HG03039 (cell line): ENCODE data around the gene ANTXR2.
"Not testable (repeated sequence)": the region's sequence is repeated elsewhere in the genome, so short reads cannot be mapped to it uniquely, and the experiment has no call there.

Experiments
- ATAC-seq: cut with Tn5 transposase; IDR thresholded peaks from one replicate; pipeline ENCODE4 v1.9.1; 2021; ENCODE audit warnings: mild to moderate bottlenecking, moderate library complexity; ENCODE audit not compliant: unreplicated experiment

ANTXR2 gene

GRCh38 chr4:79998201-79998600 lies 74.8 kb downstream of the ANTXR2 start:
- no peak for ATAC-seq

DNA sequence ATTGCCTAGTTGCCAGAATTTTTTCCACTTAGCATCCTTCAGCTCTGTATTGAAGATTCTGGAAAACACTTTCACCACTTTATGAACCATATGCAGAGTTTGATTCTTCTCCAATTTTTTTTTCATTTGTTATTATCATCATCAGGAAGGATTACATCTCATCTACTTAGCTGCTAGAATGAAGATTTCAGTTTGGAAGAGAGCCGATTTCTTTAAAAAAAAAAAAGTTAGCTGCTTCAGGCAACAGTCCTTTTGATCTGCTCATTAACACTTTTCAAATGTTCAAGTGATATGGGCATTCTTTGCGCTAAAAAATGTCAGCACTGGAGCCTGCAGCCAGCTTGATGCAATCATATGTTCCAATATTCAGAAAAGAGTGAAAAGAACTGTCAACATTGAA lies 76.2 kb downstream of the ANTXR2 start:
- ATAC-seq = no peak

- no peak for ATAC-seq
These were observed 79.6 kb downstream of the ANTXR2 start for GRCh38 chr4:79993476-79993875.

DNA sequence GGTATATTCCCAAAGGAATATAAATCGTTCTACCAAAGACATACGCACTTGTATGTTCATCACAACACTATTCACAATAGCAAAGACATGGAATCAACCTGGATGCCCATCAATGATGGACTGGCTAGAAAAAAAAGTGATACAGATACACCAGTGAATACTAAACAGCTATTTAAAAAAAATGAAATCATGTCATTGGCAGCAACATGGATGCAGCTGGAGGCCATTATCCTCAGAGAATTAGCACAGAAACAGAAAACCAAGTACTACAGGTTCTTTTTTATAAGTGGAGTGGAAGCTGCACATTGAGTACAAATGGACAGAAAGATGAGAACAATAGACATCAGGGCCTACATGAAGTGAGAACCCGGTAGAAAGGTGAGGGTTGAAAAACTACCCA lies 81.4 kb downstream of the ANTXR2 start:
- no peak for ATAC-seq

DNA sequence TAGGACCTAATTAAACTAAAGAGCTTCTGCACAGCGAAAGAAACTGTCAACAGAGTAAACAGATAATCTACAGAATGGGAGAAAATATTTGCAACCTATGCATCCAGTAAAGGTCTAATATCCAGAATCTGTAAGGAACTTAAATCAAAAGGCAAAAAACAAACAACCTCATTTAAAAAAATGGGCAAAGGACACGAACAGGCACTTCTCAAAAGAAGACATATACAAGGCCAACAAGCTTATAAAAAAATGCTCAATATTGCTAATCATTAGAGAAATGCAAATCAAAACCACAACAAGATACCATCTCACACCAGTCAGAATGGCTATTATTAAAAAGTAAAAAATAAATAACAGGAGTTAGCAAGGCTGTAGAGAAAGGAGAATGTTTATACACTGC lies 81.9 kb downstream of the ANTXR2 start:
- not testable (repeated sequence) for ATAC-seq

DNA sequence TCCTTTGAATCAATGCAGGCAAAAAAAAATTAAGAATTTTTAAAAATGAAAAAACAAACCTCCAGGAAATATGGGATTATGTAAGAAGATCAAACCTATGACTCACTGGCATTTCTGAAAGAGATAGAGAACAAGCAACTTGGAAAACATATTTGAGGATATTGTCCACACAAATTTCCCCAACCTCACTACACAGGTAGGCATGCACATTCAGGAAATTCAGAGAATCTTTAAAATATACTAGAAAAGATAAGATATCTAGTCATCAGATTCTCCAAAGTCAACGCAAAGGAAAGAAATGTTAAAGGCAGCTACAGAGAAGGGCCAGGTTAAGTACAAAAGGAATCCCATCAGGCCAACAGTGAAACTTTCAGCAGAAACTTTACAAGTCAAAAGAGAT lies 85.6 kb downstream of the ANTXR2 start:
- ATAC-seq = no peak

DNA sequence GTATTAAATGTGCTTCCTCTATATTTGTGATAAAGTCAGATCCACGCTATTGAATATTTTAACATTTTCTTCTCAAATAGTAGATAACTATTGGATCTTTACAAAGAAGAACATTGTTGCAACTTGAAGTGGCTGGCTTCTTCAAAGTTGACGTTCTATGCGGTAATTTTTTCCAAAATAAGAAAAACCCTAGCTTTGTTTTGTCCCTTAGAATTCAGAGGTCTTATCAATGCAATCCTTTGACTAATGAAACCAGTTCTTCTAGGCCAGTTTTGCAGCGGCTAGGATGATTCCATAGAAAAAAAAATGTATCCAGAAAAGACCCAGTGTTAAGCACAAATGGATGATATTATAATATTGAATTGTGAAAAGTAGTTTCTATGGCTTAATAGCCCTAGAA lies 89.6 kb downstream of the ANTXR2 start:
- ATAC-seq = no peak

- ATAC-seq = no peak
These were observed 90.3 kb downstream of the ANTXR2 start for GRCh38 chr4:79982601-79983322.

DNA sequence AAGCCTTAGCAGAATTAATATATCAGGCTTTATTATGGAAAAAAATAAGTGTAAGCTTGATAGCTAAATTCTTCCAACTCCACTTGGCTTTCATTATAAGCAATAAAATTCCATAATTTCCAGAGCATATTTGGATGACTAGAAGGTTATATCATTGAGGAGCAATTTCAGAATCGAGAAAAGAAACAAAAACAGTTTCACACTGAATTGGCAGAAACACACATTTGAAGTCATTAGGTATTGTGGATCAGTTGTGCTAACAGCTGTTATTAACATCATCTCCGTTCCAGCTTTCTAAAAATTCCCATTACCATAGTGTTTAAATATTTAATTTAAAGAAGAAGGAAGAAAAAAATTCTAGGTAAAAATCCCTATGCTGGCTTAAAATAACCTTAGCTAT lies 92.6 kb downstream of the ANTXR2 start:
- no peak for ATAC-seq

DNA sequence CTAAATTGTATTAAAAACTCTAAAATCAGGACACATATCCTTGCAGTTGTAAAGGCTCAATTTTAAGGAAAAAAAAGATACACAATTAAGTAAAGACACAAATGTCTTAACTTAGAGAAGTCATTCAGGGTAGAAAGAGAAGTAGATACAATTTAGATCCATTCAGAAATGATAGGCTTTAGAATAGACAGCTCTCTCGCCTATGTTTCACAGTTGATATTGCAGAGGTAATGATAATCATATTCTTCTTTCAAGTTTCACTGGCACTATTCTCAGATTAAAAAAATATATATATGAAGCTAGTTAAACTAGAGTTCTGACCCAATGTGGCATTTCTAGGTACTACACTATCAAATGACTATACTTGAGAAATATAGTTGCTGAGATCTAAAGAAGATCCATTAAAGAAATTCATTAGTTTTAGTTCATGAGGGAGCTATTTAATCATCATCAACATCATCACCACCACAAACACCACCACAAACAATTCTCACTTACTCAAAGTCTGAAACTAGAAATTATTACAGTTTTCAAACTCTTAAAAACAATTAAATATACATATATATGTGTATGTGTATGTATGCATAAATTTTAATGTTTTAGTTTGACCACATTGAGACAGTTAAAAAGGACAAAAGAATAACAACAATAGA lies 93.1 kb downstream of the ANTXR2 start:
- no peak for ATAC-seq

- no peak for ATAC-seq
These were observed 95.7 kb downstream of the ANTXR2 start for GRCh38 chr4:79977131-79977840.

- no peak for ATAC-seq
These were observed 108.4 kb downstream of the ANTXR2 start for GRCh38 chr4:79964400-79965211.

- no peak for ATAC-seq
These were observed 109.0 kb downstream of the ANTXR2 start for GRCh38 chr4:79964020-79964399.

DNA sequence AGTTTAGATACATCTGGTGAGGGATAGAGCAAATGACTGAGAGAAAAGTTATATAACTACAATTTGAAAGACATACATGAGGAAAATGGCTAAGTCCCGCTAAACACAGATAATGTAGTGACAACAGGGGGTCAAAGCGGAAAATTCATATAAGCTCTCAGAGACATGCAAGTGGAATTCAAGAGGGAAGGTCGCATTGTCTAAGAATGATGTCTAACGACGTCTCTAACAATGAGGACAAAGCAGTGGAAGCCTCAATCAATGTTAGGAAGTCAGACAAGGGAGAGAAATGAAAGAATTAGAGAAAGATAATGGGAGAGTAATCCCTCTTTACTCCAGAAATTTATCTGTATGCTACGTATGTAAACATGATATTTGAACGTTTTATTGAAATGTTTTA lies 113.4 kb downstream of the ANTXR2 start:
- ATAC-seq = no peak

DNA sequence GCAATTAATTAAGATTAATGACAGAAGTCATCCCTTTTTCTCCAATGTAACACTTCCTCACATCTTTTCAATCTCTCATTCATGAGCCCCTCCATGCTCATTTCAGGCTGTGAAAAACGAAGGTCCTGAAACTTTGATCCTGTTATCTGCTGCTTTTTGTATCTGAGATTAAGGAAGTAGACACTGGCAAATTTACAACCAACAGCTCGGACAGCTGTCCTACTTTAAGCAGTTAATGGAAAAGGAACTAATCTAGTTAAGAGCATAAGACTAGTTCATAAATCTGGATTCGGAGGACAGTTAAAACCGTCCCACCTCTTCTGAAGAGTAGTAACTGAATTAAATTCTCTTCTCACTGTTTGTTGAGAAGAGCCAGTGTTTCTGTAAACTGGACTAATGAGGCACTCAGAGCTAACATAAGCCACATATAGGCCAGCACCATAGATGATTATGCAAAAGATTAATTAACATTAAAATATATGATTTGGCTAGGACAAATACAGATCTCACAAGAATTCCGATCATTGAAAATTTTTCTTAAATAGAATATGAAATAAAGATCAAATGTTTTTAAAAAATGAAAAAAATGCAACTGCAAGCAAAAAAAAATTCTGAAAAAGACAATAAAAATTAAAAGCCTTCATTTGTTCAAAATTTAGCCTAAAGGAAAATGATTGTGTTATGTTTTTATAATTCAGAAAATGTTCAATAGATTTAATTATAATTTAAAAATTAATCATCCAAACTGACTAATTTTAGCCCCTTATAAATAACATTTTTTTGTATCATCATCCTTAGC lies 114.4 kb downstream of the ANTXR2 start:
- ATAC-seq = no peak

DNA sequence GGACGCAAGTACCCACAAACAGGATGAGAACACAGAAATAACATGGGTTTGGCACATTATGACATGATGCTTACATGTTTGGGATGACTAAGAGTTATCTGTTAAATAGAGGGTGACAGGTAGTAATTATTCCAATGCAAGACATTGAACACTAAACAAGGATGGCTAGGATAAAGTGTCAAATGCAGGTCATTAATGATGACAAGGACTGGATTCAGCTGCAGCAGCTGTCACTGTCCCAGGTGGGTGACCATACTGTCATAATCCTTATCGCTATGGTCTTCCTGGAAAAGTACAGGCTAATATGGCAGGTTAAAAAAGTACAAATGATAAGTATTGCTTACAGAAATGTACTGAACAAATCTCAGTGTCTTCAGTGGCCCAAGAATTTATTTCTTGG lies 123.9 kb downstream of the ANTXR2 start:
- no peak for ATAC-seq

DNA sequence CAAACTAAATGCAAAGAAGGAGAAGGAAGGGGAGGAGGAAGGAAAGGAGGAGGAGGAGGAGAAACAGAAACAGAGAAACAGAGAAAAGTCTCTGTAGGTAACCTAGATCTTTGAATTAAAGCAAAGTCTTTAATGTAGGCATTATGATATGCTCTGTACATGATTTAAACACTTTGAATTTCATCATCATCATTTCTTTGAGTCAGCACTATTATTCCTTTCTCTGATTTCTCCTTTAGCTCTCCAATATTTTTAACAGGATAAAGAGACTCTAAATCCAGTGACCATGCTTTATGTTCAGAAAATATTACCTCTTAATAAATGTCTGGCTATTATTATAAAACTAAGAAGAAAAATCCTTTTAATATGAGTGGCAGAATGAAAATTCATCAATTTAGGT lies 124.3 kb downstream of the ANTXR2 start:
- ATAC-seq = no peak

- no peak for ATAC-seq
These were observed 124.8 kb downstream of the ANTXR2 start for GRCh38 chr4:79948261-79948660.

DNA sequence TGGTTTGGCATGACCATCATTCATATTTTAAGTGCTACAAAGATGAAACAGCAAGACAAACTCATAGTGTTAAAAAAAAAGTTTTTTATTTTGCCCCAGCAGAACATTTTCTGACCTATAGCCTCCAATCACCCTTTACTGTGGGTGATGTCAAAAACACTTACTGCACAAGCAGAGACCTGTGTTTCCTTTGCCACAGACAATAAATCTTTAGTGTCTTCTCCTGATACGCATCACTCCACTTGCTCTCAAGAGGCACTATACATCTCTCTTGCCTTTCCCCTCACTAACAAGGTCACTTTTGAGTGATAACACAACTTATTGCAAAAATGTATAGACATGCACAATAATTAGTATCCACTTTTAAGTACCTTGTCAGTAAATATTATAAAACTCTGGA lies 125.6 kb downstream of the ANTXR2 start:
- ATAC-seq = no peak

DNA sequence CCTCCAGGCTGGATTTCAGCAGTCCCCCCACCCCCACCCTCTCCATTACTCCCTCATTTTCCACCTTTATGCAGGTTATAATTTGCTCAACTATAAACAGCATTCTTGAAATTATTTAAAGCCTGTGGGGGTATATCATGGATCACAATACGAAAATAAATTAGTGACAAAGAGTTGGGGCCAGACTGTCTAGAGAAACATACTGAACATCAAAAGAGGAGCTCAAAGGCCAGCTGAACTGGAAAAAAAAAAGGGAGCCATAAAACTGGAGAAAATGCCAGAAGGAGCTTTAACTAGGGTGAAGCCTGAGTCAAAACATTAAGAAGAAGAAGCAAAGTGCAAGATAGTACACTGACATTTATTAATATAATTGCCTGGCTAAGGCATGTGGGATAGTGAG lies 137.8 kb downstream of the ANTXR2 start:
- no peak for ATAC-seq

DNA sequence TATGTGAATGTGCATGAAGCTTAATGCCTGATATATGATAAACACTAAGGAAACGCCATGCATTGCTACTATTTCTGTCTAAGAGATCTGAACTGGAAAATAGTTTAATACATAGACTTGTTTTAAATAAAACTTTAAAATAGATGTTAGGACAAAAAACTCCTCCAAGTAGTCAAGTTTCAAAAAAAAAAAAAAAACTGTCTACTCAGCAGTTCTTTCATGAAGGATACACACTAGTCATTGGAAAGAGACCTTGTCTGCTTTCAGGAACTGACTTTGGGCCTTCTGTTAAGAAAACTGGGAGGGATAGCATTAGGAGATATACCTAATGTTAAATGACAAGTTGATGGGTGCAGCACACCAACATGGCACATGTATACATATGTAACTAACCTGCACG lies 138.4 kb downstream of the ANTXR2 start:
- ATAC-seq = no peak
